NCI-H446 (cell line): ENCODE results near the gene GNG2.
"Not testable (repeated sequence)": the region's sequence is repeated elsewhere in the genome, so short reads cannot be mapped to it uniquely, and the experiment has no call there.

Experiments used
- DNase-seq, 2 experiments: peaks; one replicate each; lab custom pipeline; 2025; lab: John Stamatoyannopoulos, UW

The GNG2 gene

GRCh38 chr14:51889851-51890250 is 29.4 kb downstream of the GNG2 start:
- no peak for DNase-seq

DNA sequence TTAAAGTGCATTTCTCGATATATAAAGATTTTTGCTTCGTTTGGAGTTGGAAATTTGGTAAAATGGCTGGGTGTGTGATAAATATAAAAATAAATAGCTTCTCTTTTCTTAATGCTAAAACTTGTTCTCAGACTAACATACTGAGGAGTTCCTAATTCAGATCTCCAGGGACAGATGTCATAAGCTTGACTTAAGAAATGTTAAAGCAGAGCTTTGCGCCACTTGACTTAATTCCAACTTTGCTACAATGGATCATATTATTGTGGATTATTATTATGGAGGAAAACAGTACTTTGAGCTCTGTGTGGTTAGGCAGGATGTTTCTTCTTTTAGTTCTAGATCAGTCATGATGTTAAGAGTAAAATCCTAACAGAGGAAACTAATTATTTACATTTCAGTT is 33.8 kb downstream of the GNG2 start:
- no peak for DNase-seq

DNA sequence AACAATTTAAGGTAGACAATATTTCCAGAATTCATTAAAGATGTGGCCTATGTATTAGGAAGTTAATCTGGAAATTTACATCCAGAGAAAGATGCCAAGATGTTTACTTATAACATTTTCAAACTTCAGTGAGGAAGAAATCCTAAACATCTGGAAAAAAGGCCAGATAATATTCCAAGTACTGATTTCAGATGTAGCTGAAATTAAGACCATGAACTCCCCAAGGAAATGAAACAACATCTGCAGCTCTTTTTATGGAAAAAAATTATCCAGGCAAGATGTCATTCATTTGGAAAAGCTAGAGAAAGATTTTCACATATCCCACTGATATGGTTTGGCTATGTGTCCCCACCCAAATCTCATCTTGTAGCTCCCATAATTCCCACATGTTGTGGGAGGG is 35.0 kb downstream of the GNG2 start:
- no peak for DNase-seq

DNA sequence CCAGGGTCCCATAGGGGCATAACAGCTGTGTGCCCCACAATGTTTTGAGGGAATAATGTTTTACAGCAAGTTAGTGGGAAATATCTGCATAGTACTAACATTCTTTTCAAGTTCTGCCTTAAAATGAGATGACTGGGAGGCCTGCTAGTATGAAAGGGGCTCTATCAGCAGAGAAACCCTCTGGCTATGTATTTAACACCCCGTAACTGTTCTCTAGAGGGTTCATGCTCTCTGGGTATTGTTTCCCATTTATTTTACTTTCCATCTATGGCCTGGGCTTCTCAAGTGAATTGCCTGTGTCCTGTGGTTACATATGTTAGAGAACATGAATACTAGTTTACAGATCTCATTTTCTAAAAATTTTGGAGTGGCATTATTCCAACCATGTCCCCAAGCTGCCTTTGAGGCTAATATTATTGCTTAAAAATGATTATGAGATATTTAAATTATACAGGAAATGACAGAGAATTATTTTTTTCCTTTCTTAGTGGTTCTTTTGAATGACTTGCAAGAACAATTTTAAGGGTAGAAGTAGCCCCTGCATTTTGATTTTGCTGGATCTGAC is 37.5 kb downstream of the GNG2 start:
- no peak for DNase-seq

- DNase-seq, result no peak
Observed at GRCh38 chr14:51901475-51902024, 41.1 kb downstream of the GNG2 start.

GRCh38 chr14:51905656-51906121 is 45.3 kb downstream of the GNG2 start:
- DNase-seq, result not testable (repeated sequence)

DNA sequence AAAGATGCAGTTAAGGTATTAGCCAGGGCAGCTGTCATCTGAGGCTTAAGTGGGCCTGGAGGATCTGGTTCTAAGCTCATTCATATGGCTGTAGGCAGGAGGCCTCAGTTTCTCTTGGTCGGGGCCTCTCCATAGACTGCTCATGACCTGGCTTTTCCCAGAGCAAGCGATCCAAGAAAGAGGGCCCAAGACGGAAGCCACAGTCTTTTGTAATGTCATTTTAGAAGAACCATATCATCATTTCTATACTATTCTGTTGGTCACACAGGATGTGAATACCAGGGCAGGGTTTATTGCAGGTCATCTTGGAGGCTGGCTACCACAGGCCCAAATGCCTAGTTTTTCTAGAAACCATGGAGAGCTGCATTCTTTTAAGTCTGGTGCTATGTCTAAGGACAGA is 47.7 kb downstream of the GNG2 start:
- DNase-seq, result no peak

- DNase-seq, result no peak
Observed at GRCh38 chr14:51912112-51912786, 51.8 kb downstream of the GNG2 start.

GRCh38 chr14:51914310-51914709 is 53.9 kb downstream of the GNG2 start:
- no peak for DNase-seq

GRCh38 chr14:51917193-51917592 is 56.8 kb downstream of the GNG2 start:
- no peak for DNase-seq

DNA sequence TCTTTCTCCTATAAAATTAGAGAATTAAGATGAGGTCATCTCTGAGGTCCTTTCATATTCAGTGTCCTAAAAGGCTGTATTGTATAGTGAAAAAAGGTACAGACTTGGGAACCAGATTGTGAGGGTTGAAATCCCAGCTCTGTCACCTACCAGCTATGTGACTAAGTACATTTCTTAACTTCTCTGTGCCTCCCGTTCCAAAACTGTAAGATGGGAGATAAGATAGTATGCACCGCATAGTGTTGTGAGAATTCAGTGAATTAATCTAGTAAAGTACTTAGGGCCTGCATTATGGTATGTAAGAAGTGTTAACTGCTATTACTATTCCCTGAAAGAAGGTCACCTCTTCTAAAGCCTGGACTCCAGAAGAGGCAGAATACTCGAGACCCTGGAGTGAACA is 60.6 kb downstream of the GNG2 start:
- DNase-seq, result no peak

DNA sequence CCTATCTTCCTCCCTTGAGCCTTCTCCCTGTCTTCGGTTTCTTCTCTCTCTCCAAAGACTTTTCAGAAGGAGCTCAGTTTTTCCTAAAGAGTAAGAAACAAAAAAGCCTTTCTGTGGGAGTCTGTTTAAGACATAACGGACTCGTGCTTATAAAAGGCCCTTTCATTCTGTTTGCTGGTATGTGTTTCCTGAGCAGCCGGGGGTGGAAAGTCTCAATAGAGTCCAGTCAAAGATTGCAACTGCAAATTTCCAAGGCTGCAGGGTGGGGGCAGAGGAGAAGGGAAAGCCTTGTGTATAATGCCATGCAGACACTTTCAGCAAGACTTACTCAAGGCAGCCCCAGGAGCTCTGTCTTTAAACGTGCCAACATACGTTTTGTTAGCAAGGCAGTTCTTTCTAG is 62.2 kb downstream of the GNG2 start:
- no peak for DNase-seq

DNA sequence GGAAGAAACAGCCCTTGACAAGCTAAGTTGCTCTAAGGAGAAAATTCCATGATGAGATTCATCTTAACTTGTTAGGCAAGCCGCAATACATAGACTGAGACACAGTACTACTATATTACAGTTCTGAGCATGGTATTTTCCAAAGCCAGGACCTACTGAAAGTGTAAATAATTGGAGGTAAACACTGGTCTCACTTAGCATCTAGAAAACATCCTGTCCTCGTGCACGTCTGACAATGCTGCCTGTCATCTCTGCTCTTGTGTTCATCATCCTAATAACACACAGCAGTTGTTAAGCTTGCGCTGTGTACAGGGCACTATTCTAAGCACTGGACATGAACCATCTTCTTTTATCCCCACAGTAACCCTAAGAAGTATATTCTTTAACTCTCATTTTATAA is 64.2 kb downstream of the GNG2 start:
- no peak for DNase-seq

DNA sequence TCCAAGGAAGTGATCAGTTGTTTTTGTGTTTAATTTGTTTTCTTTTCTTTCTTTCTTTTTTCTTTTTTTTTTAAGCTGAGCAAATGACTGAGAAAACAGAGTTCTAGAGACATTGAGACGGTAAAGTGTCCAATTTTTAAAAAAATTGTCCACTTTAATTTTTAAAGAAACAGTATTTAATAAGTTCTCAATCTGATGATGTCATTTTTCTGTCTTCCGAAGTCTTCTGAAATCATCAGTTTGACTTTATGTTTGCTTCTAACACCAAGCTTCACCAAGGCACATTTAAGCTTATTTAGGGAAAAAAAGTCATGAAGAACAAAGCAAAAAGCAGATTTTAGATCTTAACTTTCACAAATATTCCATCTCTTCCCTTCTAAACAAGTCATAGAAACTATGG is 65.6 kb downstream of the GNG2 start:
- DNase-seq, result no peak

GRCh38 chr14:51926449-51926848 is 66.0 kb downstream of the GNG2 start:
- no peak for DNase-seq

GRCh38 chr14:51928568-51928967 is 68.2 kb downstream of the GNG2 start:
- no peak for DNase-seq

GRCh38 chr14:51929166-51929565 is 68.8 kb downstream of the GNG2 start:
- DNase-seq, result no peak

- no peak for DNase-seq
Observed at GRCh38 chr14:51929910-51930682, 69.7 kb downstream of the GNG2 start.

- DNase-seq, result no peak
Observed at GRCh38 chr14:51931308-51931707, 70.9 kb downstream of the GNG2 start.

GRCh38 chr14:51933191-51933590 is 72.8 kb downstream of the GNG2 start:
- DNase-seq, result no peak

DNA sequence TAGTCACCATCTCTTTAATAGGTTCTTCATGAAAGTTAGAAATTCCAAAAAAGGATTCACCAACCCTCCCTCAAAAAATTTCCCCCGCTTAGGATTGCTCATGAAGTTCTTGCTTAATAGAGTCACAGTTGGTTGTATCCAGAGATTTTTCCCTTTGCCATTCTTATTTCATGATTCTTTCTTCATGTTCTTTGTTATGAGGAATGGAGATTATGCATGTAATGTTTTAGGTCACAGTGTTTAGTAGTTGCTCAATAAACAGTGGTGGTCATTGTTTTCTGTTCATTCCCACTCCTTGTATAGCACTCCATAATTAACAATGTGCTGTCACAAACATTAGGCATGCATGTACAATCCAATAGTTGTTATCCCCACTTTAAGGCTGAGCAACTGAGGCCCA is 77.7 kb downstream of the GNG2 start:
- DNase-seq, result no peak

GRCh38 chr14:51938821-51939220 is 78.4 kb downstream of the GNG2 start:
- no peak for DNase-seq

DNA sequence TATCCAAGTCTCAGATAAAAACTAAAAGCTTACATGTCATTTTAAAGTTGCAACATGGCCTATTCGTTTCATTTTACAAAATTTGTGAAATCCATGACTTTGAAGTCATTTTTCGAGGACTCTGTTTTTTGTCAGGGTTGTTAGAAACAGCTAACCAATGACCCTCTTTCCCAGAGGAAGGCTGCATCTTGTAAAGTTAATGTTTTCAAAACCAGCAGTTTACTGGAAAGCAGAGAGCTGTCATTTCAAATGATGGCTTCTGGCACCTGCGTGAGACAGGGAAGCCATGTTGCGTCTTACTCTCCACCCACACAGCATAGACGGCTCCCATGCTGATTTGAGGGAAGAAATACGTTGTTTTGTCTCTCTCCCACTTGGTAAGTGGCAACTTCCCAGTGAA is 78.8 kb downstream of the GNG2 start:
- DNase-seq, result no peak
